IMR-90 (cell line): ENCODE results near the gene KIF9.

Source experiments
- POLR2A ChIP-seq: IDR thresholded peaks from 2 replicates; pipeline ENCODE4 v1.6.1; 2012; ENCODE audit warnings: mild to moderate bottlenecking, low read depth, low read length
- RAD21 ChIP-seq: IDR thresholded peaks from 2 replicates; pipeline ENCODE4 v1.6.1; 2012; ENCODE audit warnings: low read length, improper control_type of control experiment
- TF ChIP-seq, protein P1 (sequence below): conservative IDR thresholded peaks from 2 replicates; pipeline ENCODE4 v1.5.1; 2012; ENCODE audit warnings: mild to moderate bottlenecking, low read depth, low read length, improper control_type of control experiment

DNA sequence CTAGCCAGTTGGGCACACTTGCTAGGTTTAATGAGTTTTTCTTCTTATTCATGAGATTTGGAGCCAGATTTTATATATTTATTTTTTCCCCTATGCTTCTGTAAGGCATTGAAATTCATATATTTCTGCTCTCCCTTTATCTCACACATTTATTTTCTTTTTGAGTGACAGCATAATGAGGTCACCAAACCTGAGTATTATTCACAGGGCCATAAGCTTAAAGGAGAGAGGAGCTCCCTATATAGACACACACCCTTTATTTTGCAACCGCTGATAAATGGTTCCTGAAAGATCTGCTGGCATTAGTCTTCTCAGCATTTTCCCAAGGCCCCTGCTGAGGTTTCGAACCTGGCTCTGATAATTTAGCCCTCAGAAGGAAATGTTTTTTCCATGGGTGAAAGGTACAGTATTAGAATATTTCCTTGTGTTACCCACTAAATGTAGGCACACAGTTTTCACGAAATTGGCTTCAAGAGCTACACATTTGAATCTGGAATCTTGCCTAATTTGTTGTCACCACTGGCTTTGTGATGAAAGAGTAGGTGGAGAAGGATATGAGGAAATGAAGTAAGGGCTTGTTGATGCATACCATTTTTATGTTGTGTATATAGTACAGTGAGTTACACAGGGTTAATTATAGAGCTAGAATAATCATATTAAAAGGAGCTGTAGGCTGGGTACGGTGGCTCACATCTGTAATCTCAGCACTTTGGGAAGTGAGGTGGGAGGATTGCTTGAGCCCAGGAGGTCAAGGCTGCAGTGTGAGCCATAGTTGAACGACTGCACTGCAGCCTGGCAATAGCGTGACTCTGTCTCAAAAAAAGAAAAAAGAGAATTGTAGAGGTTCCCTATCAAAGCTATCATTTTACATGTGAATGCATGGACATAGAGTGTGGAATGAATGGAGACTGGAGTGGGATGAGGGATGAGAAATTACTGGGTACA is 6.6 kb upstream of the KIF9 start:
- TF ChIP-seq RAD21, result no peak
- TF ChIP-seq, protein P1, sequence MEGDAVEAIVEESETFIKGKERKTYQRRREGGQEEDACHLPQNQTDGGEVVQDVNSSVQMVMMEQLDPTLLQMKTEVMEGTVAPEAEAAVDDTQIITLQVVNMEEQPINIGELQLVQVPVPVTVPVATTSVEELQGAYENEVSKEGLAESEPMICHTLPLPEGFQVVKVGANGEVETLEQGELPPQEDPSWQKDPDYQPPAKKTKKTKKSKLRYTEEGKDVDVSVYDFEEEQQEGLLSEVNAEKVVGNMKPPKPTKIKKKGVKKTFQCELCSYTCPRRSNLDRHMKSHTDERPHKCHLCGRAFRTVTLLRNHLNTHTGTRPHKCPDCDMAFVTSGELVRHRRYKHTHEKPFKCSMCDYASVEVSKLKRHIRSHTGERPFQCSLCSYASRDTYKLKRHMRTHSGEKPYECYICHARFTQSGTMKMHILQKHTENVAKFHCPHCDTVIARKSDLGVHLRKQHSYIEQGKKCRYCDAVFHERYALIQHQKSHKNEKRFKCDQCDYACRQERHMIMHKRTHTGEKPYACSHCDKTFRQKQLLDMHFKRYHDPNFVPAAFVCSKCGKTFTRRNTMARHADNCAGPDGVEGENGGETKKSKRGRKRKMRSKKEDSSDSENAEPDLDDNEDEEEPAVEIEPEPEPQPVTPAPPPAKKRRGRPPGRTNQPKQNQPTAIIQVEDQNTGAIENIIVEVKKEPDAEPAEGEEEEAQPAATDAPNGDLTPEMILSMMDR, result no peak
- TF ChIP-seq POLR2A, result no peak
